Measurements from ENCODE around the gene GBA2.

The GBA2 gene

GRCh38 chr9:35689542-35690293 lies 59.3 kb downstream of the GBA2 start, which contains the start of gene TPM2:
TPM2 (minus strand) TSS chr9:35689925; CDS start chr9:35689817, 108 bp downstream.
- no peak for DNase-seq

GRCh38 chr9:35688558-35689541 lies 60.2 kb downstream of the GBA2 start:
- DNase-seq = peak; percentile 52

DNA sequence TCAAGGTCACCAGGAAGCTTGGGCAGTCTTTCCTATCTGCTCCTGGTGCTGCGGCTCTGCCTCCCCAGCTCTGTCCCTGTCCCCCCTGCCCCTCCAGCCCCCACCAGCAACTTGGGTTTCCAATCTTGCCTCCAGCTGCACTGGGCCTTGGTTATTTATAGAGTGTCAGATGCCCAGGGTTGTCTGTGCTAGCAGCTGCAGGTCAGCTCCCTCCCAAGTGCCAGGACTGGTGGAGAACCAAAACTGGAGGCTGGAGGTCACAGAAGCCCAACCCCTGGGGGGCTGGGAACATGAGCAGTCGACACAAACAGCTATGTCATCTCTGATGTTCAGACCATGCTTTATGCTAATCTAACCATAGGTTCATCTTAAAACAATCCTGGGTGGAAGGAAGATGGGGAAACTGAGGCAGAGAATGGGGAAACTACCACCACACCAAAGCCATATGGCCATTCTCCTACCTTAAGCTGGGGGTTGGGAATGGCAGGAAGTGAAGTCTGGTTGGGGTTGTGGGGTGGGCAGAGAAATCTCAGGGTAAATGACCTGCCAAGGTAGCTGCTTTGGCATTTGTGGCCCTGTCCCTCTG lies 61.0 kb downstream of the GBA2 start:
- no peak for DNase-seq

DNA sequence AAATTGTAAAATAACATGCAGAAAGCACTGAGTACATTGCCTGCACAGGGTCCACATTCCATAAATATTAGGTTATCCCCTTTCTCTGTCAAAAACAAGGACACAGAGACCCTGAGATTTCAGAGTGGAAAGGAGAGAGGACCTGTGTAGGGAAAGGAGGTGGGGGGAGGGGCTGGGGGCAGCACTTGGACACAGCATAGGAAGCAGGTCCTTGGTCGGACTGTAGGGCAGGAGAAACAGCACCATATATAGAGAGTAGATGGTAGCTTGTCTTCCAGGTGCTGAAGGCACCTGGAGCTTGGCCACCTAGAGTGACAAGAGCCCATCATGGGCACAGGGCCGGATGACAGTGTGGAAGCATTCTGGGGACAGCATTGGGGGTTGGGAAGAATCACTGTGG lies 61.7 kb downstream of the GBA2 start:
- DNase-seq = no peak
